Fibroblast of the aortic adventitia (primary cell): Measurements from ENCODE around the gene RAD51B. TPM values are rescaled to one million over a fixed set of nuclear protein-coding genes. Genes with fewer than 3 reads are reported as not detected.

ENCODE experiments used
- DNase-seq: peaks from one replicate; pipeline ENCODE4 v3.0.0-alpha.2; 2010; ENCODE audit warnings: low read depth
- H3K4me3 ChIP-seq: 2 replicates; pipeline ENCODE4 v1.5.1; 2011; ENCODE audit warnings: low read depth, mild to moderate bottlenecking, control low read depth, low read length, moderate library complexity
- CTCF ChIP-seq: IDR thresholded peaks from 2 replicates; pipeline ENCODE4 v1.5.1; 2011; ENCODE audit warnings: mild to moderate bottlenecking, low read length, control low read depth, inconsistent platforms; ENCODE audit not compliant: insufficient read depth
- total RNA-seq: library from RNA; depleted of rRNA; stranded (reverse); fragments of >200 nt; gene quantifications from 2 replicates; pipeline ENCODE4 v1.2.3, GENCODE V29; 2012; ENCODE audit warnings: low replicate concordance

The RAD51B gene
- total RNA-seq = 28.5 and 28.7 TPM in 2 replicates

- peak; percentile 87 for DNase-seq
- no peak for TF ChIP-seq CTCF
- peak within 1 kb of the TSS; percentile 73 for H3K4me3 ChIP-seq
These were observed at the start of gene RAD51B for GRCh38 chr14:67819563-67820421. TSS of gene RAD51B (plus strand) at chr14:67819779.

GRCh38 chr14:67773844-67774377, 45.7 kb upstream of the RAD51B start:
- TF ChIP-seq CTCF = no peak
- no peak overlapping the region for H3K4me3 ChIP-seq
- DNase-seq = no peak

GRCh38 chr14:67776653-67777322, 42.8 kb upstream of the RAD51B start:
- TF ChIP-seq CTCF = no peak
- no peak for DNase-seq
- no peak overlapping the region for H3K4me3 ChIP-seq

GRCh38 chr14:67778792-67779191, 40.8 kb upstream of the RAD51B start:
- no peak for TF ChIP-seq CTCF
- H3K4me3 ChIP-seq = no peak overlapping the region
- no peak for DNase-seq

GRCh38 chr14:67782090-67782489, 37.5 kb upstream of the RAD51B start:
- DNase-seq = no peak

More at GRCh38 chr14:67782090-67782489, 37.5 kb upstream of the RAD51B start:
- no peak overlapping the region for H3K4me3 ChIP-seq
- TF ChIP-seq CTCF = no peak
